NB4 (cell line): ENCODE results near the gene GAST.

ENCODE experiments used
- CTCF ChIP-seq: IDR thresholded peaks from one replicate; pipeline ENCODE4 v1.5.1; 2012; ENCODE audit warnings: low read depth, low read length
- MAX ChIP-seq: IDR thresholded peaks from 2 replicates; pipeline ENCODE4 v1.6.1; 2011; ENCODE audit warnings: low read depth, low read length
- POLR2A ChIP-seq: IDR thresholded peaks from 2 replicates; pipeline ENCODE4 v1.6.1; 2011; ENCODE audit warnings: mild to moderate bottlenecking; ENCODE audit not compliant: insufficient read length; ENCODE audit errors: extremely low read depth

- no peak for TF ChIP-seq CTCF
- TF ChIP-seq POLR2A = no peak
- TF ChIP-seq MAX = peak; percentile 94
Measured at GRCh38 chr17:41697122-41697962, 14.8 kb upstream of the GAST start.
